HEK293T (cell line): Measurements from ENCODE around the gene SYCP2L.

Experiments
- ARNT ChIP-seq: fragments of 450-650 bp; IDR thresholded peaks from 2 replicates; pipeline ENCODE4 v1.6.1; 2017; ENCODE audit warnings: mild to moderate bottlenecking
- FOXA1 ChIP-seq: fragments of 450-650 bp; IDR thresholded peaks from 2 replicates; pipeline ENCODE4 v1.6.1; 2016; ENCODE audit warnings: mild to moderate bottlenecking
- FOXM1 ChIP-seq: fragments of 450-650 bp; IDR thresholded peaks from 2 replicates; pipeline ENCODE4 v1.6.1; 2017; ENCODE audit warnings: mild to moderate bottlenecking, borderline replicate concordance
- LEF1 ChIP-seq: fragments of 450-650 bp; IDR thresholded peaks from 2 replicates; pipeline ENCODE4 v1.6.1; 2017; ENCODE audit warnings: mild to moderate bottlenecking, borderline replicate concordance

- no peak for TF ChIP-seq ARNT
- TF ChIP-seq FOXM1: no peak
- TF ChIP-seq LEF1: no peak
- TF ChIP-seq FOXA1: no peak
Measured at GRCh38 chr6:10880366-10880765, 6.5 kb upstream of the SYCP2L start.
